GM12878 (cell line): ENCODE data around the gene IL15. TPM values are rescaled to one million over a fixed set of nuclear protein-coding genes. Genes with fewer than 3 reads are reported as not detected.
A peak's percentile ranks its signal among the peaks of the same experiment; 100 is the strongest.

Experiments
- ATAC-seq: fragments of 200-7000 bp; cut with Tn5 transposase; 3 replicates; pipeline ENCODE4 v1.9.1; 2020; ENCODE audit warnings: mild to moderate bottlenecking, moderate library complexity
- BruUV-seq: library from RNA; stranded (reverse); fragments of 400-500 nt; replicated peaks from 2 replicates; lab custom pipeline; 2021; lab: Mats Ljungman, UMichigan
- CTCF ChIA-PET: fragments of 300-600 bp; sonication (Branson Sonifier 250); formaldehyde crosslinking; extraction: SDS; loops from one replicate; lab custom pipeline; 2021; ENCODE audit warnings: inconsistent platforms; lab: Yijun Ruan, JAX
- POLR2A ChIA-PET: fragments of 350-600 bp; formaldehyde crosslinking; extraction: SDS; loops from one replicate; lab custom pipeline; 2021; ENCODE audit warnings: inconsistent platforms; lab: Charles Lee
- RAD21 ChIA-PET: fragments of 300-600 bp; sonication (Branson Sonifier 250); formaldehyde crosslinking; loops from one replicate; lab custom pipeline; 2023; ENCODE audit warnings: antibody characterized with exemption; ENCODE audit not compliant: unreplicated experiment; lab: Charles Lee
- SMC1A ChIA-PET: fragments of 300-600 bp; sonication (Branson Sonifier 250); formaldehyde crosslinking; loops from one replicate; lab custom pipeline; 2023; ENCODE audit not compliant: unreplicated experiment, uncharacterized antibody; lab: Charles Lee
- DNase-seq: peaks from one replicate; pipeline ENCODE4 v3.0.0-alpha.2; 2011; ENCODE audit warnings: low read depth, low spot score
- FAIRE-seq: peaks from 3 replicates; lab custom pipeline; 2011; peaks lifted over from hg19 to GRCh38; lab: Jason Lieb, UNC
- H2AFZ ChIP-seq: 2 replicates; pipeline ENCODE4 v1.6.0; 2011; ENCODE audit warnings: low read depth, low read length, control low read depth; ENCODE audit not compliant: control insufficient read depth
- H3K27ac ChIP-seq: 2 replicates; pipeline ENCODE4 v1.5.1; 2011; ENCODE audit warnings: control low read depth; ENCODE audit not compliant: control insufficient read depth, insufficient read depth
- H3K27me3 ChIP-seq, 2 experiments: replicated peaks in 1 of 2; 2 replicates each; pipeline versions ENCODE4 v1.6.0 to v1.6.1; 2011; ENCODE audit warnings: low read length in 1 of 2; ENCODE audit not compliant: control insufficient read depth in 2 of 2, insufficient read depth in 2 of 2
- H3K36me3 ChIP-seq, 2 experiments: 2 replicates each; pipeline ENCODE4 v1.5.1; 2011; ENCODE audit warnings: low read length in 1 of 2; ENCODE audit not compliant: control insufficient read depth in 2 of 2, insufficient read depth in 2 of 2
- H3K4me1 ChIP-seq: 2 replicates; pipeline ENCODE4 v1.6.1; 2011; ENCODE audit warnings: mild to moderate bottlenecking, low read length, moderate library complexity, mixed read lengths; ENCODE audit not compliant: control insufficient read depth, insufficient read depth
- H3K4me2 ChIP-seq: 2 replicates; pipeline ENCODE4 v1.6.0; 2011; ENCODE audit warnings: control low read depth; ENCODE audit not compliant: control insufficient read depth, insufficient read depth
- H3K4me3 ChIP-seq: fragments of 200-600 bp; sonication (generic); 2 replicates; pipeline ENCODE4 v1.5.1; 2016
- H3K79me2 ChIP-seq: 2 replicates; pipeline ENCODE4 v1.6.0; 2011; ENCODE audit warnings: low read length; ENCODE audit not compliant: control insufficient read depth, insufficient read depth
- H3K9ac ChIP-seq: 2 replicates; pipeline ENCODE4 v1.8.0; 2011; ENCODE audit warnings: low read length, control low read depth, mixed read lengths; ENCODE audit not compliant: control insufficient read depth, insufficient read depth
- H3K9me3 ChIP-seq: replicated peaks from 3 replicates; pipeline ENCODE4 v1.5.1; 2011; ENCODE audit warnings: mild to moderate bottlenecking, low read length; ENCODE audit not compliant: control insufficient read depth, insufficient read depth
- H4K20me1 ChIP-seq: 2 replicates; pipeline ENCODE4 v1.6.0; 2011; ENCODE audit not compliant: control insufficient read depth, insufficient read depth
- CHD1 ChIP-seq: IDR thresholded peaks from 2 replicates; pipeline ENCODE4 v1.6.1; 2012; ENCODE audit warnings: low read depth, low read length, improper control_type of control experiment
- CTCF ChIP-seq, 3 experiments: IDR thresholded peaks in 2 of 3; conservative IDR thresholded peaks in 1 of 3; 2 replicates each; pipeline ENCODE4 v1.5.1; 2011; ENCODE audit warnings: low read depth in 3 of 3, low read length in 3 of 3, mild to moderate bottlenecking in 3 of 3, control low read depth in 2 of 3, moderate library complexity in 2 of 3, inconsistent platforms in 1 of 3, mixed read lengths in 1 of 3; ENCODE audit not compliant: control insufficient read depth in 2 of 3, insufficient read depth in 1 of 3; ENCODE audit errors: extremely low read depth in 1 of 3
- MEF2B ChIP-seq: fragments of 450-650 bp; IDR thresholded peaks from 2 replicates; pipeline ENCODE4 v1.6.1; 2018; ENCODE audit warnings: mild to moderate bottlenecking, moderate library complexity; ENCODE audit not compliant: partially characterized antibody, poor library complexity, severe bottlenecking
- MTA3 ChIP-seq: IDR thresholded peaks from 2 replicates; pipeline ENCODE4 v1.6.1; 2012; ENCODE audit warnings: low read length, inconsistent platforms, borderline replicate concordance
- RELB ChIP-seq: fragments of 450-650 bp; IDR thresholded peaks from 2 replicates; pipeline ENCODE4 v1.6.1; 2017; ENCODE audit warnings: low read depth, mild to moderate bottlenecking, moderate library complexity
- SPI1 ChIP-seq: IDR thresholded peaks from 2 replicates; pipeline ENCODE4 v1.6.1; 2011; ENCODE audit warnings: low read depth, mild to moderate bottlenecking, low read length, moderate library complexity, borderline replicate concordance; ENCODE audit not compliant: insufficient read depth
- SREBF2 ChIP-seq: IDR thresholded peaks from 2 replicates; pipeline ENCODE4 v1.6.1; 2012; ENCODE audit warnings: mild to moderate bottlenecking, low read length
- SUPT20H ChIP-seq: IDR thresholded peaks from 2 replicates; pipeline ENCODE4 v1.6.1; 2011; ENCODE audit warnings: low read depth, mild to moderate bottlenecking, low read length, moderate library complexity, borderline replicate concordance; ENCODE audit not compliant: control insufficient read depth
- ZBED1 ChIP-seq: IDR thresholded peaks from 2 replicates; pipeline ENCODE4 v1.6.1; 2016; ENCODE audit warnings: borderline replicate concordance
- WGBS: methylation state at CpG from one replicate; pipeline ENCODE4 v1.1.6; 2016; ENCODE audit warnings: low lambda C conversion rate; ENCODE audit not compliant: insufficient replicate concordance, insufficient coverage; ENCODE audit errors: missing lambda C conversion rate; 5-methylcytosine and 5-hydroxymethylcytosine counted together
- in situ Hi-C: fragments of 300-500 bp; cut with MboI; formaldehyde crosslinking; loops from 9 replicates; pipeline ENCODE4 v1.14.3; 2018; ENCODE audit warnings: mixed read lengths
- intact Hi-C: fragments of 100-400 bp; cut with micrococcal nuclease; formaldehyde crosslinking; loops from one replicate; pipeline ENCODE4 v1.14.2; 2022; ENCODE audit not compliant: unreplicated experiment
- polyA plus RNA-seq, 11 experiments: library from polyadenylated mRNA; depleted of rRNA in 4 of 11; unstranded in 6 of 11; stranded (reverse) in 5 of 11; fragments of >200 nt; fragmentation: Nextera tagmentation in 4 of 11; fragmentation: Illumina TruSeq in 1 of 11; extraction: Ambion mirVana in 4 of 11; extraction: Trizol in 1 of 11; gene quantifications; 1 replicate in 1 of 11; 2 replicates in 10 of 11; pipeline versions ENCODE4 v1.2.1 to v1.2.3, GENCODE V29; 2011 to 2016; ENCODE audit warnings: inconsistent platforms in 2 of 11, missing spikeins in 2 of 11, low read depth in 1 of 11
- total RNA-seq, 4 experiments: library from RNA; depleted of rRNA in 3 of 4; stranded (reverse); fragments of >200 nt in 3 of 4; fragmentation: Illumina TruSeq in 1 of 4; extraction: Trizol in 1 of 4; gene quantifications; 2 replicates each; pipeline versions ENCODE4 v1.2.1 to v1.2.3, GENCODE V29; 2013 to 2021
- TF ChIP-seq, protein P1 (sequence below): IDR thresholded peaks from 2 replicates; pipeline ENCODE4 v1.6.1; 2012; ENCODE audit warnings: low read depth, low read length, improper control_type of control experiment
- TF ChIP-seq, protein P2 (sequence below): fragments of 450-650 bp; IDR thresholded peaks from 2 replicates; pipeline ENCODE4 v1.6.1; 2017; ENCODE audit warnings: mild to moderate bottlenecking
- TF ChIP-seq, protein P3 (sequence below): fragments of 150-350 bp; IDR thresholded peaks from 2 replicates; pipeline ENCODE4 v1.6.1; 2016; ENCODE audit warnings: low read depth, low read length

Gene IL15
- total and polyA plus RNA-seq, 10 of the 15 experiments (the other 5 are each of a cell fraction or from before 2014, with no cell fraction given): 6.0 to 11.4 (median 8.2) TPM

GRCh38 chr4:141705747-141706377 is 69.5 kb downstream of the IL15 start:
- ATAC-seq (peak; percentile 79), FAIRE-seq (peak; percentile 62), DNase-seq (no peak)
- Histone ChIP-seq H2AFZ (no peak overlapping the region), H4K20me1 (no peaks in the 10 kb centered on the region), H3K4me1 (peaks cover 5% of the 10 kb centered on the region), H3K27ac (peak overlapping the region; percentile 48; the same call in 1 of the 2 replicates), H3K9ac (no peak overlapping the region), H3K4me2 (peak overlapping the region; percentile 48), H3K27me3 (no peaks in the 10 kb centered on the region), H3K4me3 (no peak overlapping the region), H3K9me3 (peaks cover 17% of the 10 kb centered on the region), H3K36me3 (no peaks in the 10 kb centered on the region), H3K79me2 (peaks cover 16% of the 10 kb centered on the region)
- CTCF ChIA-PET: interaction anchor here (0.7 to 1.4 kb wide), 2 partner anchors 42 to 79 kb away, joined by 3 read pairs; no protein-coding TSS in a partner anchor
- POLR2A ChIA-PET: interaction anchor here (1.3 kb wide), 1 partner anchor 69 kb away, joined by 4 read pairs; the partner anchor contains the start of gene IL15
- in situ Hi-C loops (no loop called here), intact Hi-C loops (no loop called here)
- RAD21 ChIA-PET: interaction anchor here (0.9 to 1.7 kb wide), 4 partner anchors 51 to 357 kb away, joined by 3 to 5 read pairs (median 4); no protein-coding TSS in a partner anchor
- BruUV-seq: no TSS peak
- WGBS: 6% methylated on average over 1 of the region's 1 CpG
- SMC1A ChIA-PET: interaction anchor here (0.6 to 2.2 kb wide), 8 partner anchors 38 to 1377 kb away, joined by 3 to 6 read pairs (median 4); partner anchors contain the start of gene IL15
- no peak for TF ChIP-seq CHD1
- TF ChIP-seq CTCF (IDR thresholded peaks at IDR 0.05 in 2 of 3, conservative IDR thresholded peaks at IDR 0.05 in 1 of 3; ENCODE audit: control insufficient read depth in 2 of 3, extremely low read depth in 1 of 3, insufficient read depth in 1 of 3, low read depth in 3 of 3, low read length in 3 of 3): no peak
- TF ChIP-seq SPI1: no peak
- TF ChIP-seq, protein P1, sequence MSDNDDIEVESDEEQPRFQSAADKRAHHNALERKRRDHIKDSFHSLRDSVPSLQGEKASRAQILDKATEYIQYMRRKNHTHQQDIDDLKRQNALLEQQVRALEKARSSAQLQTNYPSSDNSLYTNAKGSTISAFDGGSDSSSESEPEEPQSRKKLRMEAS: no peak
- TF ChIP-seq, protein P2, sequence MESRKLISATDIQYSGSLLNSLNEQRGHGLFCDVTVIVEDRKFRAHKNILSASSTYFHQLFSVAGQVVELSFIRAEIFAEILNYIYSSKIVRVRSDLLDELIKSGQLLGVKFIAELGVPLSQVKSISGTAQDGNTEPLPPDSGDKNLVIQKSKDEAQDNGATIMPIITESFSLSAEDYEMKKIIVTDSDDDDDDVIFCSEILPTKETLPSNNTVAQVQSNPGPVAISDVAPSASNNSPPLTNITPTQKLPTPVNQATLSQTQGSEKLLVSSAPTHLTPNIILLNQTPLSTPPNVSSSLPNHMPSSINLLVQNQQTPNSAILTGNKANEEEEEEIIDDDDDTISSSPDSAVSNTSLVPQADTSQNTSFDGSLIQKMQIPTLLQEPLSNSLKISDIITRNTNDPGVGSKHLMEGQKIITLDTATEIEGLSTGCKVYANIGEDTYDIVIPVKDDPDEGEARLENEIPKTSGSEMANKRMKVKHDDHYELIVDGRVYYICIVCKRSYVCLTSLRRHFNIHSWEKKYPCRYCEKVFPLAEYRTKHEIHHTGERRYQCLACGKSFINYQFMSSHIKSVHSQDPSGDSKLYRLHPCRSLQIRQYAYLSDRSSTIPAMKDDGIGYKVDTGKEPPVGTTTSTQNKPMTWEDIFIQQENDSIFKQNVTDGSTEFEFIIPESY: no peak
- no peak for TF ChIP-seq SUPT20H
- TF ChIP-seq MTA3: no peak
- TF ChIP-seq ZBED1: no peak
- TF ChIP-seq RELB: peak; percentile 60; the same call in 1 of the 2 replicates
- TF ChIP-seq MEF2B: peak; percentile 35
- no peak for TF ChIP-seq SREBF2
- TF ChIP-seq, protein P3, sequence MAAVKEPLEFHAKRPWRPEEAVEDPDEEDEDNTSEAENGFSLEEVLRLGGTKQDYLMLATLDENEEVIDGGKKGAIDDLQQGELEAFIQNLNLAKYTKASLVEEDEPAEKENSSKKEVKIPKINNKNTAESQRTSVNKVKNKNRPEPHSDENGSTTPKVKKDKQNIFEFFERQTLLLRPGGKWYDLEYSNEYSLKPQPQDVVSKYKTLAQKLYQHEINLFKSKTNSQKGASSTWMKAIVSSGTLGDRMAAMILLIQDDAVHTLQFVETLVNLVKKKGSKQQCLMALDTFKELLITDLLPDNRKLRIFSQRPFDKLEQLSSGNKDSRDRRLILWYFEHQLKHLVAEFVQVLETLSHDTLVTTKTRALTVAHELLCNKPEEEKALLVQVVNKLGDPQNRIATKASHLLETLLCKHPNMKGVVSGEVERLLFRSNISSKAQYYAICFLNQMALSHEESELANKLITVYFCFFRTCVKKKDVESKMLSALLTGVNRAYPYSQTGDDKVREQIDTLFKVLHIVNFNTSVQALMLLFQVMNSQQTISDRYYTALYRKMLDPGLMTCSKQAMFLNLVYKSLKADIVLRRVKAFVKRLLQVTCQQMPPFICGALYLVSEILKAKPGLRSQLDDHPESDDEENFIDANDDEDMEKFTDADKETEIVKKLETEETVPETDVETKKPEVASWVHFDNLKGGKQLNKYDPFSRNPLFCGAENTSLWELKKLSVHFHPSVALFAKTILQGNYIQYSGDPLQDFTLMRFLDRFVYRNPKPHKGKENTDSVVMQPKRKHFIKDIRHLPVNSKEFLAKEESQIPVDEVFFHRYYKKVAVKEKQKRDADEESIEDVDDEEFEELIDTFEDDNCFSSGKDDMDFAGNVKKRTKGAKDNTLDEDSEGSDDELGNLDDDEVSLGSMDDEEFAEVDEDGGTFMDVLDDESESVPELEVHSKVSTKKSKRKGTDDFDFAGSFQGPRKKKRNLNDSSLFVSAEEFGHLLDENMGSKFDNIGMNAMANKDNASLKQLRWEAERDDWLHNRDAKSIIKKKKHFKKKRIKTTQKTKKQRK: no peak
